T-helper 22 cell (primary cell): Measurements from ENCODE around the gene CHPF.

Experiments used
- DNase-seq: peaks from one replicate; pipeline ENCODE4 v3.0.0-alpha.2; 2020; ENCODE audit warnings: low read depth

CHPF gene

GRCh38 chr2:219543596-219544358, at the start of gene CHPF, which contains the start of gene TMEM198:
Gene CHPF (minus strand): TSS chr2:219543809. CDS start chr2:219543538, 271 bp downstream.
Gene TMEM198 (plus strand): TSS chr2:219544028. CDS start chr2:219544728, 700 bp downstream.
- DNase-seq: peak; percentile 90

GRCh38 chr2:219593154-219593553, 49.5 kb upstream of the CHPF start:
- no peak for DNase-seq

GRCh38 chr2:219592736-219593135, 49.1 kb upstream of the CHPF start:
- no peak for DNase-seq

- no peak for DNase-seq
Measured at GRCh38 chr2:219591091-219591490, 47.5 kb upstream of the CHPF start.

DNA sequence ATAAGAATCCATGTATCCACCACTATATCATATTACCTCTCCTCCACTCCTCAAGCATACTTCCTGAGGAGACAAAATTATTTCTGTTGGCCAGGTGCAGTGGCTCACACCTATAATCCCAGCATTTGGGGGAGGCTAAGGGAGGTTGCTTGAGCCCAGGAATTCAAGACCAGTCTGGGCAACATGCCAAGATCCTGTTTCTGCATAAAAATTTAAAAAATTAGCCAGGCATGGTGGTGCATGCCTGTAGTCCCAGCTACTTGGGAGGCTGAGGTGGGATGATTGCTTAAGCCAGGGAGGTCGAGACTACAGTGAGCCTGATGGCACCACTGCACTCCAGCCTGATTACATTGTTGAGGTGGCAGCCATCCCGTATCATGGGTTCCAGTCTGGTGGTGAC, 37.7 kb upstream of the CHPF start:
- no peak for DNase-seq

DNA sequence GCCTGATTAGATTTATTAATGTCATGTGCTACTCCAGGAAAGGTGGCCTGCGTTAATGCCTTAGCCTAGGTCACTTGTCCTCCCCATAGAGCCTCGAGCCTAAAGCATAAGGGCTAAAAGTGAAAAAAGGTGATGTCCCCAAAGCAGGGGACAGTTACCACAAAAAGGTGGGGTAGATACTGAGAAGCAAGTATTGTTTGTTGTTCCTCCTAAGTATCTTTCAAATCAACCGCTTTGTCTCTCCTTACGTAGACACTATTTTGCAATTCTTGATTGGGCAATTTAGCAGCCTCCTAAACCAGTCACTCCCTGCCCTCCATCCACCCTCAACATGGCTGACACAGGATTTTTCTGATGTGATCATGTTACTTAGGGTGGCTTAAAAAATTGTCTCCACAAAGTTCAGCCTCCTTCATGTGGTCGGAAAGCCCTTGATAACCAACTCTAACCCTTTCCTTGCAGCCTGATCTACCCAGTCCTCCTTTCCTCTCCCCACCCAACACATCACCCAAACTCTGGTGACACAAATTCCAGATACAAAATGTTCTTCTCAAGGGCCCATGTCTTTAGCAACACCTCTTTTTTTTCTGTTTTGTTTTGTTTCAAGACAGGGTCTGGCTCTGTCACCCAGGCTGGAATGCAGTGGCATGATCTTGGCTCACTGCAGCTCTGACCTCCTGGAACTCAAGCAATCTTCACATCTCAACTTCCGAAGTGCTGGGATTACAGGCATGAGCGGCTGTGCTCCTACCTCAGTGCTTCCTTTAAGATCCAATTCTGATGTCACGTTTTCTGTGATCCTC, 35.4 kb upstream of the CHPF start:
- no peak for DNase-seq

GRCh38 chr2:219576505-219577388, 33.1 kb upstream of the CHPF start:
- DNase-seq: no peak

GRCh38 chr2:219575566-219576504, 32.2 kb upstream of the CHPF start:
- no peak for DNase-seq

DNA sequence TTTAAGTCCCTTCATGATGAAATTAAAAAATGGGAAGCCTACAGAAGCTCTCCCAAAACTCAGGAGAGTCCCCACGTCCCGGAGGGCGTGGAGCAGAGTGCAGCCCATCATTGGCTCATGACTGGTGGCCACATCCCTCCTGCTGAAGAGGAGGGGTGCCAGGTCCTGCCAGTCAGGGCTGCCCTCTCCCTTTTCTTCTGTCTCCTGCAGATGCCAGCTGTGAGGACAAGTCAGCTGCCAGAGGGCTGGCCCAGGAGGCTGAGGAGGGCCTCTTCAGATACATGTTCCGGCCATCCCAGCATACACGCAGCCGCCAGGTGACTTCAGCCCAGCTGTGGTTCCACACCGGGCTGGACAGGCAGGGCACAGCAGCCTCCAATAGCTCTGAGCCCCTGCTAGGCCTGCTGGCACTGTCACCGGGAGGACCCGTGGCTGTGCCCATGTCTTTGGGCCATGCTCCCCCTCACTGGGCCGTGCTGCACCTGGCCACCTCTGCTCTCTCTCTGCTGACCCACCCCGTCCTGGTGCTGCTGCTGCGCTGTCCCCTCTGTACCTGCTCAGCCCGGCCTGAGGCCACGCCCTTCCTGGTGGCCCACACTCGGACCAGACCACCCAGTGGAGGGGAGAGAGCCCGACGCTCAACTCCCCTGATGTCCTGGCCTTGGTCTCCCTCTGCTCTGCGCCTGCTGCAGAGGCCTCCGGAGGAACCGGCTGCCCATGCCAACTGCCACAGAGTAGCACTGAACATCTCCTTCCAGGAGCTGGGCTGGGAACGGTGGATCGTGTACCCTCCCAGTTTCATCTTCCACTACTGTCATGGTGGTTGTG, 31.1 kb upstream of the CHPF start:
- DNase-seq: no peak

DNA sequence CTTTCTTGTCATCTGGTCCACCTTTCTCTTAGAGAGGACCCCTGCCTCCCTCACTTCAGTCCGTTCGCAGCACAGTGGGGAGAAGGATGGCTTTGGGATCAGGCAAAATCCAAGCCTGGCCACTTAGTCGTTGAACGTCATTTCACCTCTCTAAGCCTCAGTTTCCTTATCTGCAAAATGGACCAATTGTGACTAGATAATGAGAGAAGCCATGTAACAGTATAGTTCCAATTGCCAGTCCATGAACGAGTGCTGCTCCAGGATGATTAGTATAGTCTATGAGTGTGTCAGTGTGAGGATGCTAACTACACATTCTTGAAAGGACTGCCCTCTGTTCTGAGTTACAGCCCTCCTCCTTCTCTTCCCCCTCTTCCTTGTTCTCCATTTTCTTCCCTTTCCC, 29.6 kb upstream of the CHPF start:
- no peak for DNase-seq

- DNase-seq: no peak
Measured at GRCh38 chr2:219572237-219573001, 28.8 kb upstream of the CHPF start, which contains the start of gene INHA. Gene INHA (plus strand): TSS chr2:219572310. CDS start chr2:219572375, 65 bp downstream.

DNA sequence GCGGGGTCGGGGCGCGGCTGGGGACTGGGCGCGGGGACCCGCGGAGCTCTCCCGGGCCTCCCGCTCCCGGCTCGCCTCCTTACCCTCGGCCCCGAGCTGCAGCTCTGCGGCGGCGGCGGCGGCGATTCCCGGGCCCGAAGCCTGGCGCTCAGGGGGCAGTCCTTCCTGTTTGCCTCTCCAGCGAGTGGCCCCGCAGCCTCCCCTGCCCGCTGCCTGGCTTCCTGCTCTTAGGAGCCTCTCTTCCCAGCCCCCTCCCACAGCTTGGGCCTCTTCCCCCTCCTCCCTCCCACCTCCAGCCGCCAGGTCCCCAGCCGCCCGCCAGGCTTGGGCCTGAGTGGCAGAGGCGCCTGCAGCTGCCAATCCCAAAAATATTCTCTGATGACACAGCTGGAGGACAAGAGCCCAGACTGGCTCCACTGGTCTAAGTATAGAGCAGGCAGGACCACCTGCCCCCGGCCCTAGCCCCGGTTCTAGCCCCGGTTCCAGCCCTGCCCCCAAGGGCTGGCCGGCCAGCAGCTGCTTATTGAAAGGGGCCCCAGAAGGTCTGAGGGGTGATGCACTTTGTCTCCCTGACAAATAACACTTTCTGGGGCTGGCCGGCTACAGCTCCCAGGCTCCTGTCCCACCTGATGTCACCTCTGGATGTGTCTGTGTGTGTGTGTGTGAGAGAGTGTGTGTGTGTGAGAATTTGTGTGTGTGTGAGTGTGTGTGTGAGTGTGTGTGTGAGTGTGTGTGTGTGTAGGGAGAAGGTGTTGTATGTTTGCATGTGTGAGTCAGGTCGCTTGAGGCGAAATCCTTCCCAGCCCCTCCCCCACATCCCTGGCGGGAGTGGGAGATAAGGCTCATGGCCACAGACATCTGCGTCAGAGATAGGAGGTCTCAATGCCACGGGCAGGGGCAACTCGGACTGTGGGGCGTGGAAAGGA, 28.0 kb upstream of the CHPF start, which contains the start of gene OBSL1:
TSS of gene OBSL1 (minus strand) at position 229 of the 926 bp plus-strand sequence. CDS start 307 bp downstream, outside the sequence.
- DNase-seq: no peak

- DNase-seq: no peak
Measured at GRCh38 chr2:219570924-219571310, 27.3 kb upstream of the CHPF start.

DNA sequence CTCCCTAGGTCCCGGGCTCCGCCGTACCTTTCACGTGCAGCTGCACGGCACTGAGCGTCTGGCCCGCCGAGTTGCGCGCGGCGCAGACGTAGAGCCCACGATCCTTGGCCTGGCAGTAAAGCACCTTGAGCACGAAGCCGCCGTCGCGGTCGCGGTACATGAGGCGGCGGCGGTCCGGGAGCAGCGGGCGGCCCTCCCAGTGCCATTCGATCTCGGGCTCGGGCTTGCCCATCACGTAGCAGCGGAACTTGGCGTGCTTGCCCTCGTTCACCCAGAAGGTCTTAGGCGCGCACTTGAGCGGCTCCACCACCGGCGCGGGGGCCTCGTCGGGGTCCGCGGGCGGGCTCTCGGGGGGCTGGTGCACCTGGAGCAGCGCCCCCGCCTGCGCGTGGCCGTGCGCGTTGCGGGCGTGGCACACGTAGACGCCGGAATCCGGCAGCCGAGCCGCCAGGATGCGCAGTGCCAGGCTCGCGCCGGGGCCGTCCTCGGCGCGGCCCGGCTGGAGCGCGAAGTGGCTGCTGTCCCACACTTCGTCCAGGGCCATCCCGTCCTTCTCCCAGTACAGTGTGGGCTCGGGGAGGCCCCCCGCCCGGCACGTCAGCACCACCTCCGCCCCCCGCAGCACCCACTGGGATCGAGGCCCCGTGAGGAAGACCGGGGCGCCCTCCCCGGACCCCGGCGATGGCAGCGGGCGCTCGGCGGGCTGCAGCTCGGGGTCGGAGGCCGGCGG, 26.8 kb upstream of the CHPF start:
- no peak for DNase-seq

- no peak for DNase-seq
Measured at GRCh38 chr2:219569635-219570034, 26.0 kb upstream of the CHPF start.

GRCh38 chr2:219569041-219569440, 25.4 kb upstream of the CHPF start:
- no peak for DNase-seq

GRCh38 chr2:219567791-219568361, 24.3 kb upstream of the CHPF start:
- no peak for DNase-seq
